Measurements from ENCODE around the gene CCL4.

The CCL4 gene

DNA sequence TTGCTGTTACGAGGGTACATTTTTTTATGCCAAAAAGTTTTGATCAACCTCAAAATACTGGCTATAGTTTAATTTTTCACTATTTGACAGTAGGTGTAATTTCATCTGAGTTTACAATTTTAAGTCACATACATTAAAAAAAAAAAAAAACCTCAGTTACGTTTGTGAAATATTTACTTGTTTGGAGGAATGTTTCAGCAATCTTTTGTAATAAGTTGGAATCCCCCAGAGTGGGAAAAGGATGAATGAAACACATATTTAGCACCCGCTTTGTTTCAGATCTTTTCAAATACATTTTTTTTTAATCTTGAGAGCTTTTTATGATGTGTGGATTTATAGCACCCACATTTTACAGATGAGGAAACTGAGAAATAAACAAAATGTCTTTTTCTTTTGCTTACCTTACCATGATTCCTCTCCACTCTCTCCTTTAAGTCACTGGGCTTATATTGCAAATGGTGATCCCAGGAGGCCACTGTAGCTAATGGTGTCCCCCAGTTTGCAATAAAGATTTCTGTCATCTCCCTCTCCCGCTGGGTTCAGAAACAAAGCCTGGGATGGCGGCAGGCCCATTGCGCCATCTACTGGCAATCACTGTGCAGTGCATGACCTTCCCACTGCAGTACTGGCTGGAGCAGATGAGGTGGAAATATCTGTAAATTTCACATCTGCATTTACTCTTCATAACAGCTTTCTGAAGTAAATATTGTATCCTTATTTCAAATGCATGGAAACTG lies 45.1 kb downstream of the CCL4 start:
- peak; percentile 54 for DNase-seq

DNA sequence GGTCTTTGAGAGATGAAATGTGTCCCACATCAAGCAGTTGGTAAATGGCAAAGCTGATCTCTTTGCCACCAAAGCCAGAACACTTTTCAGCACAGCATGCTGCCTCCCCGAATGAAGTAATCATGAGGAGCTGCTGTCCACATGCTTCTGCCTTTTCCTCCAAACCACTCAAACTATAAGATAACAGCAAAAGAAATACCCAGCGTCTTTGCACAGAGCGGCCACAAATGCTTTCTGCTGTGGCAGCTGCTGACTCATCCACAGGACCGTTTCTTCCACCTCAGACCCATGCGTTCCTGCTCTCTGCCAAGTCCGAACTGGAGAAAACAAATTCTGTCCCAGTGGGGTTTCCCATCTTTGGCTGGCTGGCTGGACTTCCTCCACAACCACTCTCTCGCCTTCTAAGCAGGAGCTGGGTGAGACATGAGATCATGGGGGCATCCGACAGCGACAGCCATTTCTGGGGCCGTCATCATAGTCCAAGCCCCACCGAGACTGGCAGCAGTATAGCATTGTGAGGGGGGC lies 45.7 kb downstream of the CCL4 start:
- peak; percentile 41 for DNase-seq

DNA sequence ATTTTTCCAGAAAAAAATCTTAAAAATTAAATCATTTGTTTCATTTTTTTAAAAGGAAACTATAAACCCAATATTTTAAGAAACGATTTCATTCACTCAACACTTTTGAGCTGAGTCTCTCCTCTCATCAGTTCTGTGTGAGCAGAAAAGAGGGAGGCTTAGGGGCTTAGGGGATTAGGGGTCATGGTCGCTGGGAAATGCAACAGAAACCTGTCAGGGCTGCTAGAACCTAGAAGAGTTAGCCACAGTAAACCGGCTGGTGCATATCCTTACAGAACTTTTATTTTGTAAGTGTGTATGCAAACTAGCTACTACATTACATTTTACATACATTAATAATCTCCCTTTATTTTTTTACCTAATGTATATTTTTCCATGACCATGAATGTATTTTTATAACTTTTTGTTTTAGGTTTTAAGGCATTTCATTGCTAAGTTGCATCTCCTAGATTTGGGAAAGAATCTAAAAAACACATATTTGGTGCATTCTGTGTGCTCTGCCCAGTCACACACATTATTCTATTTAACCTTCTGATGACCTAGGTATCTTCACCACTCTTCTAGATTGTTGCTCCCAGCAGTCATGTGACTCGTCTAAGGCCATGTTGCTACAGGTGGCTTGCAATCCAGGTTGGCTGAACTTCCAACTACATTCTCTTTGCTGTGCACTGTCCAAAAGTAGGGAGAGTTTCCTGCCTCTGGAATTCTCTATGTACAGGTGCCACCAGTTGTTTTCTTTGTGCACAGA lies 48.4 kb downstream of the CCL4 start:
- no peak for DNase-seq

DNA sequence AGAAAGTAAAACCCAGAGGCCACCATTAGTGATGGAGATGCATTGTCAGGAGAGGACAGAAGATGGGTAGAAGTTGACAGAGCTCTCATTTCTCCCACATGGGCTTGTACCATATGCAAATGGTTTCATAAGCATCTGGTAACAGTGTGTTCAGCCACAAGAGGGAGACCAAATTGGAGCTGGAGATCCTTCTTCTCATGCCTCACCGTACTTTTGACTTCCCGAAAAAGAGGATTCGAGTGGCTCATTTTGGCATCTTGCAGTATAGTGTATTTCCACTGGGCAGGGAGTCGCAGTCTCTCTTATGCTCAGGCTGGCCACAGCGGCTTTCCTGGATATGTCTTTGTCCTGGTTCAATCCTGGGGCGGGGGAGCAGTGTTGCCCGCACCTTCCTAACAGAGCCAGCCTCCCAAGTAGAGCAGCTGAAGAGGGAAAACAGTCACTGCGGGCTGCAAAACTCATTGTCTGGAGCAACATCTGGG lies 49.1 kb downstream of the CCL4 start:
- no peak for DNase-seq

DNA sequence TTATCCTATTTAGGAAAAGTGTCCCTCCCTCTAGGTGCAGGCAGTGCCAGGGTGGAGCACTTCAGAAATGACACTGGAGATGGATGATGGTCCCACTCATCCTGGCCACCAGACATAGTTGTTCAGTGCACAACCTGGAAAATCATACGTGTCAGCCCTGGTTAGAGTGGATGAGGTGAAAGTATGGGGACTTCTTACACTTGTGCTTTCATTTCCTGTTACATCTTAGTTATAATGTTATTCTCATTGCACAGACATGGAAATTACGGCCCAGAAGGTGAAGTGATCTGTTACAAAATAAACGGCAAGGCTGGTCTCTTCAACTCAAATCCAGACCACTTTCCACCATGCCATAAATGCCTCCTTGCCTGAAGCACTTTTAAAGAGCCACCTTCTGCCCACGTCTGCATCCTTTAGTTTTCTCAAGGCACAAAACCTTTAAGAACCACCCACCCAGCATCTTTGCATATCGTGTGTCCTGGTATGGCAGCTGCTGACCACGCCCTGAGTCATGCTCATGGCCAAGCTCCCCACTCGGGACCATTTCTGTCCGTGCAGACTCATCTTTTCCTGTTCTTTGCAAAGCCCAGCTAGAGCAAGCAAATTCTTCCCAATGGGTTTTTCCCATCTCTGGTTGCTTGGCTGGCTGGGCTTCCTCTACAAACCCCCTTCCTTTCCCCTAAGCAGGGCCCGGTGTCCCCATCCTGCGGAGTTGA lies 50.4 kb downstream of the CCL4 start:
- DNase-seq = no peak
